HepG2 (cell line): Measurements from ENCODE around the gene SIX4. TPM values are rescaled to one million over a fixed set of nuclear protein-coding genes. Genes with fewer than 3 reads are reported as not detected.
A peak's percentile ranks its signal among the peaks of the same experiment; 100 is the strongest.

Source experiments
- DNMT3B ChIP-seq: conservative IDR thresholded peaks from 2 replicates; pipeline ENCODE4 v1.6.1; 2016; ENCODE audit warnings: missing biosample characterization, control low read depth
- ELK4 ChIP-seq: sonication (generic); formaldehyde crosslinking; IDR thresholded peaks from 2 replicates; pipeline ENCODE4 v1.9.0; 2021; ENCODE audit warnings: missing genetic modification reagents, borderline replicate concordance
- HMGA1 ChIP-seq: sonication (generic); formaldehyde crosslinking; conservative IDR thresholded peaks from 2 replicates; pipeline ENCODE4 v1.4.0; 2020; ENCODE audit warnings: missing genetic modification reagents
- KMT2A ChIP-seq: sonication (generic); formaldehyde crosslinking; IDR thresholded peaks from 2 replicates; pipeline ENCODE4 v1.4.0; 2020; ENCODE audit warnings: missing genetic modification reagents
- PAWR ChIP-seq: sonication (generic); formaldehyde crosslinking; IDR thresholded peaks from 2 replicates; pipeline ENCODE4 v1.4.0; 2020; ENCODE audit warnings: missing genetic modification reagents, mild to moderate bottlenecking, borderline replicate concordance
- PRPF4 ChIP-seq: fragments of 200-400 bp; formaldehyde crosslinking; IDR thresholded peaks from 2 replicates; pipeline ENCODE4 v1.6.1; 2016; ENCODE audit warnings: low read length, low read depth; ENCODE audit not compliant: poor library complexity, severe bottlenecking
- YEATS4 ChIP-seq: sonication (generic); formaldehyde crosslinking; IDR thresholded peaks from 2 replicates; pipeline ENCODE4 v1.4.0; 2020; ENCODE audit warnings: missing genetic modification reagents, borderline replicate concordance
- ZNF251 ChIP-seq: sonication (generic); formaldehyde crosslinking; IDR thresholded peaks from 2 replicates; pipeline ENCODE4 v1.9.0; 2021; ENCODE audit warnings: mild to moderate bottlenecking, missing genetic modification reagents
- ZNF329 ChIP-seq: sonication (generic); formaldehyde crosslinking; IDR thresholded peaks from 2 replicates; pipeline ENCODE4 v1.9.0; 2021; ENCODE audit warnings: low read depth, mild to moderate bottlenecking, missing genetic modification reagents
- ZNF550 ChIP-seq: sonication (generic); formaldehyde crosslinking; IDR thresholded peaks from 2 replicates; pipeline ENCODE4 v1.4.0; 2020; ENCODE audit warnings: mild to moderate bottlenecking, missing genetic modification reagents, borderline replicate concordance
- polyA plus RNA-seq, 8 experiments: library from polyadenylated mRNA; depleted of rRNA in 3 of 8; stranded (reverse) in 7 of 8; unstranded in 1 of 8; fragments of >200 nt; fragmentation: Illumina TruSeq in 4 of 8; extraction: Trizol in 4 of 8; gene quantifications; 2 replicates each; pipeline versions ENCODE4 v1.2.1 to v1.2.3, GENCODE V29; 2011 to 2016; ENCODE audit warnings: low read depth in 4 of 8, missing spikeins in 1 of 8, mixed read lengths in 1 of 8; ENCODE audit not compliant: insufficient read depth in 1 of 8
- total RNA-seq, 5 experiments: library from RNA; depleted of rRNA; stranded (reverse); fragments of >200 nt; fragmentation: Illumina TruSeq; extraction: Trizol; gene quantifications; 2 replicates each; pipeline ENCODE4 v1.2.3, GENCODE V29; 2016; ENCODE audit warnings: low read depth in 1 of 5
- TF ChIP-seq, protein P1 (sequence below): sonication (generic); formaldehyde crosslinking; IDR thresholded peaks from 2 replicates; pipeline ENCODE4 v1.9.0; 2022; ENCODE audit warnings: low read depth, missing genetic modification reagents
- TF ChIP-seq, protein P2 (sequence below): sonication (generic); formaldehyde crosslinking; IDR thresholded peaks from 2 replicates; pipeline ENCODE4 v1.4.0; 2020; ENCODE audit warnings: mild to moderate bottlenecking, missing genetic modification reagents
- TF ChIP-seq, protein P3 (sequence below): sonication (generic); formaldehyde crosslinking; IDR thresholded peaks from 2 replicates; pipeline ENCODE4 v1.8.1; 2023; ENCODE audit warnings: mild to moderate bottlenecking, inconsistent platforms, moderate library complexity, missing genetic modification reagents, borderline replicate concordance

SIX4 gene
- total and polyA plus RNA-seq, 2 of the 13 experiments (the other 11 are each of a cell fraction or from before 2014, with no cell fraction given): 5.0 to 6.0 TPM

DNA sequence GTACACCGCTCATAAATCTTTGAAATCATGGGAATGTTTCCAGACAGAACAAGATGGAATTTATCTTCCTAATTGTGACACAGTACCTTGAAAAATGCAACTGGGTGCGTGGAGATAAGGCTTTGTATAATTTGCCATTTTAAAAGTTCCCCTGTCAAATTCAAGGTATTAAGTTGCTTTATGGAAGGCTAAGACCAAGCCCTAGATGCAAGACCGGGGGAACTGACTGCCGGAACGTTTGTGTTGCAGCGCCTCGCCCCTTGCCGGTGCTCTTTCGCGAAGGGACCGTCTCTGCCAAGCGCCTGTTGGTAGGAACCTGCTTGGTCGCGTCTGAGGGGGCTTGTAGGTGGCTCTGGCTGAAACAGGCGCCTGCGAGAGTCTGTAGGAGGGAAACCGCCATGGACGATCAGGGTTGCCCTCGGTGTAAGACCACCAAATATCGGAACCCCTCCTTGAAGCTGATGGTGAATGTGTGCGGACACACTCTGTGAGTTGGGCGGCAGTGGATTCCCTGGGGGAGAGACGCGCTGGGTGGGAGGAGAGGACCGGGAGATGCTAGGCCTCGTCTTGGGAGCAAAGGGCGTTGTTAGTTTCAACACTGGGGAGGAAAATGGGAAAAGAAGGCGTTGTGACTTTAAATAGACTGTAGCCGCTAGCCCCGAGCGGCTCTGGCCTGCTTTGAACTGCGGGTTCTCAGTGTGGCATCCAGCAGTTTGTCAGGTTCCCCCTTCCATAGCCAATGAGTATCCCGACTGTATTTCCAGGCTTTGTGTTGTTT, 10.5 kb upstream of the SIX4 start, which contains the start of gene MNAT1 (continued):
- TF ChIP-seq ELK4 (CRISPR knock-in tag) (no peak), ZNF329 (CRISPR knock-in tag) (peak; percentile 71; the same call in 1 of the 2 replicates), ZNF550 (no peak), KMT2A (CRISPR knock-in tag) (peak; percentile 99), DNMT3B (0 out of 2 replicates have a peak, but pooled peaks have one; percentile 33), PAWR (CRISPR knock-in tag) (no peak), HMGA1 (no peak), ZNF251 (CRISPR knock-in tag) (no peak), PRPF4 (no peak), YEATS4 (CRISPR knock-in tag) (peak; percentile 93)
- TF ChIP-seq, protein P1, sequence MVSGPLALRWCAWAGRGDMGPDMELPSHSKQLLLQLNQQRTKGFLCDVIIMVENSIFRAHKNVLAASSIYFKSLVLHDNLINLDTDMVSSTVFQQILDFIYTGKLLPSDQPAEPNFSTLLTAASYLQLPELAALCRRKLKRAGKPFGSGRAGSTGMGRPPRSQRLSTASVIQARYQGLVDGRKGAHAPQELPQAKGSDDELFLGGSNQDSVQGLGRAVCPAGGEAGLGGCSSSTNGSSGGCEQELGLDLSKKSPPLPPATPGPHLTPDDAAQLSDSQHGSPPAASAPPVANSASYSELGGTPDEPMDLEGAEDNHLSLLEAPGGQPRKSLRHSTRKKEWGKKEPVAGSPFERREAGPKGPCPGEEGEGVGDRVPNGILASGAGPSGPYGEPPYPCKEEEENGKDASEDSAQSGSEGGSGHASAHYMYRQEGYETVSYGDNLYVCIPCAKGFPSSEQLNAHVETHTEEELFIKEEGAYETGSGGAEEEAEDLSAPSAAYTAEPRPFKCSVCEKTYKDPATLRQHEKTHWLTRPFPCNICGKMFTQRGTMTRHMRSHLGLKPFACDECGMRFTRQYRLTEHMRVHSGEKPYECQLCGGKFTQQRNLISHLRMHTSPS (CRISPR knock-in tag): peak; percentile 46; the same call in 1 of the 2 replicates
- TF ChIP-seq, protein P2, sequence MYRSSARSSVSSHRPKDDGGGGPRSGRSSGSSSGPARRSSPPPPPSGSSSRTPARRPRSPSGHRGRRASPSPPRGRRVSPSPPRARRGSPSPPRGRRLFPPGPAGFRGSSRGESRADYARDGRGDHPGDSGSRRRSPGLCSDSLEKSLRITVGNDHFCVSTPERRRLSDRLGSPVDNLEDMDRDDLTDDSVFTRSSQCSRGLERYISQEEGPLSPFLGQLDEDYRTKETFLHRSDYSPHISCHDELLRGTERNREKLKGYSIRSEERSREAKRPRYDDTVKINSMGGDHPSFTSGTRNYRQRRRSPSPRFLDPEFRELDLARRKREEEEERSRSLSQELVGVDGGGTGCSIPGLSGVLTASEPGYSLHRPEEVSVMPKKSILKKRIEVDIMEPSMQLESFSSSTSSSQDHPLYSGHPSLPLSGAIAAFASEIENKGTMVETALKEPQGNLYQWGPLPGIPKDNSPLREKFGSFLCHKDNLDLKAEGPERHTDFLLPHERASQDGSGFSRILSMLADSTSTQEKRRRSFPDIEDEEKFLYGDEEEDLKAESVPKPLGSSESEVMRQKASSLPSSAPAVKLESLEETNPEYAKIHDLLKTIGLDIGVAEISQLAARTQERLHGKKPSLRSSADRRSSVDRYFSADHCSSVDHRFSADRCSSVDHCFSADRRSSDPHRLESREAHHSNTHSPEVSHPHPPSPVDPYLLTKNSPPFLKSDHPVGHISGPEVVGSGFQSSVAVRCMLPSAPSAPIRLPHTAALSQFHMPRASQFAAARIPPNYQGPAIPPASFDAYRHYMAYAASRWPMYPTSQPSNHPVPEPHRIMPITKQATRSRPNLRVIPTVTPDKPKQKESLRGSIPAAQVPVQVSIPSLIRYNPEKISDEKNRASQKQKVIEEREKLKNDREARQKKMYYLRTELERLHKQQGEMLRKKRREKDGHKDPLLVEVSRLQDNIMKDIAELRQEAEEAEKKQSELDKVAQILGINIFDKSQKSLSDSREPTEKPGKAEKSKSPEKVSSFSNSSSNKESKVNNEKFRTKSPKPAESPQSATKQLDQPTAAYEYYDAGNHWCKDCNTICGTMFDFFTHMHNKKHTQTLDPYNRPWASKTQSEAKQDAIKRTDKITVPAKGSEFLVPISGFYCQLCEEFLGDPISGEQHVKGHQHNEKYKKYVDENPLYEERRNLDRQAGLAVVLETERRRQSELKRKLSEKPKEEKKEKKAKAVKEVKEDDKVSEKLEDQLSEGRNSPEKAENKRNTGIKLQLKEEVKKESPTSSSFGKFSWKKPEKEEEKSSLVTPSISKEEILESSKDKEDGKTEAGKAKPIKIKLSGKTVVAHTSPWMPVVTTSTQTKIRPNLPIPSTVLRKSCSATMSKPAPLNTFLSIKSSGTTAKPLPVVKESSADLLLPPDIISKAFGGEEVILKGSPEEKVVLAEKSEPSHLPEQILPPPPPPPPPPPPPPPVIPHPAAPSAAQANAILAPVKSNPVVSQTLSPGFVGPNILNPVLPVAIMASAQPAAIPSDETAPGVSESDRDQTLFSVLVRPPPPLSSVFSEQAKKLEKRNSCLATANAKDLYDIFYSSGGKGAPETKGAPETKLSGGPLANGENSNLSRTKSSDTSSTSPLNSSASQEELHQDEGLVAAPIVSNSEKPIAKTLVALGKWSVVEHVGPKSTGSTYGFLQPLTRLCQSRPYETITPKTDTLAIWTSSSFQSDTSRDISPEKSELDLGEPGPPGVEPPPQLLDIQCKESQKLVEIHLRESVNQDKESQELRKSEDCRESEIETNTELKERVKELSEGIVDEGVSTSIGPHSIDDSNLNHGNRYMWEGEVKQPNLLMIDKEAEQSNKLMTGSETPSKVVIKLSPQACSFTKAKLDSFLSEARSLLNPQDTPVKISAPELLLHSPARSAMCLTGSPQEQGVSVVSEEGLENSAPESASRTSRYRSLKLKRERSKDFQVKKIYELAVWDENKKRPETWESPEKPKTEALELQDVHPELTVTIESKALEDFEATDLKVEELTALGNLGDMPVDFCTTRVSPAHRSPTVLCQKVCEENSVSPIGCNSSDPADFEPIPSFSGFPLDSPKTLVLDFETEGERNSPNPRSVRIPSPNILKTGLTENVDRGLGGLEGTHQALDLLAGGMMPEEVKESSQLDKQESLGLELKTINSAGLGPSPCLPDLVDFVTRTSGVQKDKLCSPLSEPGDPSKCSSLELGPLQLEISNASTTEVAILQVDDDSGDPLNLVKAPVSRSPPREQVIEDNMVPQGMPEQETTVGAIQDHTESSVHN: no peak
- TF ChIP-seq, protein P3, sequence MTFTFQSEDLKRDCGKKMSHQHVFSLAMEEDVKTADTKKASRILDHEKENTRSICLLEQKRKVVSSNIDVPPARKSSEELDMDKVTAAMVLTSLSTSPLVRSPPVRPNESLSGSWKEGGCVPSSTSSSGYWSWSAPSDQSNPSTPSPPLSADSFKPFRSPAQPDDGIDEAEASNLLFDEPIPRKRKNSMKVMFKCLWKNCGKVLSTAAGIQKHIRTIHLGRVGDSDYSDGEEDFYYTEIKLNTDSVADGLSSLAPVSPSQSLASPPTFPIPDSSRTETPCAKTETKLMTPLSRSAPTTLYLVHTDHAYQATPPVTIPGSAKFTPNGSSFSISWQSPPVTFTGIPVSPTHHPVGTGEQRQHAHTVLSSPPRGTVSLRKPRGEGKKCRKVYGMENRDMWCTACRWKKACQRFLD (CRISPR knock-in tag): 0 out of 2 replicates have a peak, but pooled peaks have one; percentile 52
